K562 (cell line): ENCODE results near the gene PIP4K2A. TPM values are rescaled to one million over a fixed set of nuclear protein-coding genes. Genes with fewer than 3 reads are reported as not detected.

ENCODE experiments used
- ATAC-seq: fragments of 200-7000 bp; cut with Tn5 transposase; 3 replicates; pipeline ENCODE4 v1.9.1; 2020; ENCODE audit warnings: moderate library complexity
- BruUV-seq: library from RNA; stranded (reverse); fragments of 400-500 nt; replicated peaks from 2 replicates; lab custom pipeline; 2021; lab: Mats Ljungman, UMichigan
- CTCF ChIA-PET: fragments of 300-600 bp; formaldehyde crosslinking; extraction: SDS; loops from one replicate; lab custom pipeline; 2021; ENCODE audit warnings: low intra/inter-chr PET ratio; lab: Yijun Ruan, JAX
- POLR2A ChIA-PET: fragments of 300-600, 350-650 bp; sonication (Branson Sonifier 250); formaldehyde crosslinking; extraction: SDS; loops from one replicate; lab custom pipeline; 2021; ENCODE audit warnings: antibody characterized with exemption, inconsistent platforms; lab: Yijun Ruan, JAX
- DNase-seq, 4 experiments: peaks; one replicate each; pipeline versions ENCODE4 v3.0.0 to v3.0.0-alpha.2; 2011 to 2018; ENCODE audit warnings: low spot score in 3 of 4, mixed read lengths in 3 of 4; ENCODE audit errors: extremely low read depth in 1 of 4
- FAIRE-seq: peaks from 2 replicates; lab custom pipeline; 2011; peaks lifted over from hg19 to GRCh38; lab: Jason Lieb, UNC
- H2AFZ ChIP-seq: 2 replicates; pipeline ENCODE4 v1.6.0; 2011; ENCODE audit warnings: low read depth, low read length, control low read depth, inconsistent platforms
- H3K27ac ChIP-seq: fragments of 200-600 bp; 3 replicates; pipeline ENCODE4 v1.8.0; 2011; ENCODE audit warnings: low read depth, mild to moderate bottlenecking, control low read depth, inconsistent platforms, low read length, moderate library complexity, mixed read lengths; ENCODE audit errors: extremely low read depth
- H3K27me3 ChIP-seq, 2 experiments: fragments of 300-600 bp in 1 of 2; 2 replicates in 1 of 2; 3 replicates in 1 of 2; pipeline versions ENCODE4 v1.6.0 to v1.8.0; 2011; ENCODE audit warnings: inconsistent platforms in 2 of 2, low read length in 2 of 2, mild to moderate bottlenecking in 1 of 2, mixed read lengths in 1 of 2, moderate library complexity in 1 of 2; ENCODE audit not compliant: control insufficient read depth in 2 of 2, insufficient read depth in 2 of 2
- H3K36me3 ChIP-seq: fragments of 300-600 bp; 3 replicates; pipeline ENCODE4 v1.8.0; 2011; ENCODE audit warnings: mild to moderate bottlenecking, low read length, inconsistent platforms; ENCODE audit not compliant: control insufficient read depth, insufficient read depth
- H3K4me1 ChIP-seq, 2 experiments: fragments of 200-600 bp in 1 of 2; replicated peaks in 1 of 2; 2 replicates in 1 of 2; 3 replicates in 1 of 2; pipeline versions ENCODE4 v1.5.1 to v1.8.0; 2011; ENCODE audit warnings: inconsistent platforms in 2 of 2, low read length in 2 of 2, mild to moderate bottlenecking in 1 of 2, mixed read lengths in 1 of 2, moderate library complexity in 1 of 2; ENCODE audit not compliant: control insufficient read depth in 2 of 2, insufficient read depth in 2 of 2
- H3K4me2 ChIP-seq: 2 replicates; pipeline ENCODE4 v1.6.1; 2011; ENCODE audit warnings: low read length, control low read depth, inconsistent platforms, mixed read lengths; ENCODE audit not compliant: insufficient read depth
- H3K4me3 ChIP-seq: fragments of 200-600 bp; sonication (generic), shearing (Covaris generic); 2 replicates; pipeline ENCODE4 v1.5.1; 2016; ENCODE audit warnings: control low read depth, inconsistent platforms
- H3K79me2 ChIP-seq: fragments of 200-600 bp; 3 replicates; pipeline ENCODE4 v1.8.0; 2011; ENCODE audit warnings: low read length, inconsistent platforms; ENCODE audit not compliant: control insufficient read depth, insufficient read depth
- H3K9ac ChIP-seq, 2 experiments: 2 replicates each; pipeline versions ENCODE4 v1.6.0 to v1.6.1; 2011; ENCODE audit warnings: low read depth in 2 of 2, low read length in 2 of 2, control low read depth in 1 of 2, inconsistent platforms in 1 of 2, mild to moderate bottlenecking in 1 of 2, mixed read lengths in 1 of 2; ENCODE audit not compliant: insufficient read depth in 1 of 2
- H3K9me1 ChIP-seq: one replicate; pipeline ENCODE4 v1.6.0; 2011; ENCODE audit warnings: inconsistent platforms, mild to moderate bottlenecking, low read length, moderate library complexity; ENCODE audit not compliant: control insufficient read depth, insufficient read depth
- H3K9me3 ChIP-seq: replicated peaks from 2 replicates; pipeline ENCODE4 v1.5.1; 2011; ENCODE audit warnings: low read depth, low read length, inconsistent platforms; ENCODE audit not compliant: control insufficient read depth, insufficient read depth
- H4K20me1 ChIP-seq: replicated peaks from 2 replicates; pipeline ENCODE4 v1.6.1; 2011; ENCODE audit warnings: low read length, inconsistent platforms, mixed read lengths; ENCODE audit not compliant: control insufficient read depth, insufficient read depth
- HOXB6 ChIP-seq: fragments of 250-450 bp; sonication (Bioruptor Pico); IDR thresholded peaks from 2 replicates; pipeline ENCODE4 v1.5.1; 2022; ENCODE audit warnings: mild to moderate bottlenecking, borderline replicate concordance
- KAT7 ChIP-seq: sonication (generic); formaldehyde crosslinking; IDR thresholded peaks from 2 replicates; pipeline ENCODE4 v1.8.0; 2022; ENCODE audit warnings: missing genetic modification reagents, mild to moderate bottlenecking, borderline replicate concordance
- RCOR1 ChIP-seq, 2 experiments: IDR thresholded peaks; 2 replicates each; pipeline ENCODE4 v1.6.1; 2012; ENCODE audit warnings: low read depth in 2 of 2, low read length in 2 of 2, borderline replicate concordance in 1 of 2, improper control_type of control experiment in 1 of 2
- ZBTB40 ChIP-seq, 2 experiments: fragments of 450-650 bp in 1 of 2; sonication (generic) in 1 of 2; formaldehyde crosslinking in 1 of 2; IDR thresholded peaks; 2 replicates each; pipeline versions ENCODE4 v1.7.1 to v1.9.0; 2016 to 2022; ENCODE audit warnings: inconsistent platforms in 1 of 2, mild to moderate bottlenecking in 1 of 2, missing genetic modification reagents in 1 of 2
- WGBS: fragments of 100-300 bp; shearing (Covaris generic); methylation state at CpG from one replicate; pipeline ENCODE4 v1.1.6; 2016; ENCODE audit warnings: low coverage, mixed read lengths; ENCODE audit not compliant: insufficient coverage; ENCODE audit errors: missing lambda C conversion rate; 5-methylcytosine and 5-hydroxymethylcytosine counted together
- in situ Hi-C: fragments of 300-500 bp; cut with MboI; formaldehyde crosslinking; loops from 4 replicates; pipeline ENCODE4 v1.15.0; 2018; ENCODE audit warnings: inconsistent platforms, mixed read lengths
- intact Hi-C: fragments of 100-400 bp; cut with micrococcal nuclease; formaldehyde crosslinking; loops from 2 replicates; pipeline ENCODE4 v1.14.2; 2022
- polyA plus RNA-seq, 8 experiments: library from polyadenylated mRNA; depleted of rRNA in 4 of 8; stranded (reverse) in 5 of 8; unstranded in 3 of 8; fragments of >200 nt; fragmentation: Nextera tagmentation in 2 of 8; fragmentation: Illumina TruSeq in 1 of 8; extraction: Ambion mirVana in 2 of 8; extraction: Trizol in 1 of 8; gene quantifications; 2 replicates each; pipeline versions ENCODE4 v1.2.1 to v1.2.3, GENCODE V29; 2011 to 2014; ENCODE audit warnings: inconsistent platforms in 1 of 8, missing spikeins in 1 of 8
- total RNA-seq, 7 experiments: library from RNA; depleted of rRNA in 6 of 7; stranded (reverse); fragments of >200 nt in 6 of 7; fragmentation: Illumina TruSeq in 2 of 7; extraction: Trizol in 2 of 7; gene quantifications; 2 replicates each; pipeline versions ENCODE4 v1.2.1 to v1.2.3, GENCODE V29; 2011 to 2021; ENCODE audit warnings: low replicate concordance in 1 of 7
- TF ChIP-seq, protein P1 (sequence below): fragments of 450-650 bp; IDR thresholded peaks from 2 replicates; pipeline ENCODE4 v1.6.1; 2018; ENCODE audit not compliant: partially characterized antibody

PIP4K2A gene
- total and polyA plus RNA-seq, 9 of the 15 experiments (the other 6 are each of a cell fraction or from before 2014, with no cell fraction given), result 35.6 to 117 (median 71.9) TPM

- FAIRE-seq (no peak), ATAC-seq (0 out of 3 replicates have a peak, but pooled peaks have one; percentile 30), DNase-seq (peak in 1 of 4 experiments; percentile 33)
- BruUV-seq, result no TSS peak
- Histone ChIP-seq H3K4me2 (no peak overlapping the region), H3K9ac (no peak overlapping the region), H3K27me3 (peaks cover 0 to 4% of the 10 kb centered on the region in 2 experiments; a peak in 1 of 5 replicates), H3K9me3 (no peaks in the 10 kb centered on the region), H3K4me3 (no peak overlapping the region), H3K36me3 (no peaks in the 10 kb centered on the region), H3K79me2 (no peaks in the 10 kb centered on the region), H3K27ac (no peak overlapping the region), H3K4me1 (peaks cover 0 to 17% of the 10 kb centered on the region in 2 experiments; a peak in 2 of 5 replicates), H4K20me1 (no peaks in the 10 kb centered on the region), H3K9me1 (no peaks in the 10 kb centered on the region), H2AFZ (0 out of 2 replicates have a peak overlapping the region, but pooled peaks have one; percentile 51)
- intact Hi-C loops (no loop called here), in situ Hi-C loops (no loop called here)
- TF ChIP-seq, protein P1, sequence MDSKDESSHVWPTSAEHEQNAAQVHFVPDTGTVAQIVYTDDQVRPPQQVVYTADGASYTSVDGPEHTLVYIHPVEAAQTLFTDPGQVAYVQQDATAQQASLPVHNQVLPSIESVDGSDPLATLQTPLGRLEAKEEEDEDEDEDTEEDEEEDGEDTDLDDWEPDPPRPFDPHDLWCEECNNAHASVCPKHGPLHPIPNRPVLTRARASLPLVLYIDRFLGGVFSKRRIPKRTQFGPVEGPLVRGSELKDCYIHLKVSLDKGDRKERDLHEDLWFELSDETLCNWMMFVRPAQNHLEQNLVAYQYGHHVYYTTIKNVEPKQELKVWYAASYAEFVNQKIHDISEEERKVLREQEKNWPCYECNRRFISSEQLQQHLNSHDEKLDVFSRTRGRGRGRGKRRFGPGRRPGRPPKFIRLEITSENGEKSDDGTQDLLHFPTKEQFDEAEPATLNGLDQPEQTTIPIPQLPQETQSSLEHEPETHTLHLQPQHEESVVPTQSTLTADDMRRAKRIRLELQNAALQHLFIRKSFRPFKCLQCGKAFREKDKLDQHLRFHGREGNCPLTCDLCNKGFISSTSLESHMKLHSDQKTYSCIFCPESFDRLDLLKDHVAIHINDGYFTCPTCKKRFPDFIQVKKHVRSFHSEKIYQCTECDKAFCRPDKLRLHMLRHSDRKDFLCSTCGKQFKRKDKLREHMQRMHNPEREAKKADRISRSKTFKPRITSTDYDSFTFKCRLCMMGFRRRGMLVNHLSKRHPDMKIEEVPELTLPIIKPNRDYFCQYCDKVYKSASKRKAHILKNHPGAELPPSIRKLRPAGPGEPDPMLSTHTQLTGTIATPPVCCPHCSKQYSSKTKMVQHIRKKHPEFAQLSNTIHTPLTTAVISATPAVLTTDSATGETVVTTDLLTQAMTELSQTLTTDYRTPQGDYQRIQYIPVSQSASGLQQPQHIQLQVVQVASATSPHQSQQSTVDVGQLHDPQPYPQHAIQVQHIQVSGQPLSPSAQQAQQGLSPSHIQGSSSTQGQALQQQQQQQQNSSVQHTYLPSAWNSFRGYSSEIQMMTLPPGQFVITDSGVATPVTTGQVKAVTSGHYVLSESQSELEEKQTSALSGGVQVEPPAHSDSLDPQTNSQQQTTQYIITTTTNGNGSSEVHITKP, result peak; percentile 55
- TF ChIP-seq RCOR1 (IDR thresholded peaks at IDR 0.05; ENCODE audit: borderline replicate concordance in 1 of 2, low read depth in 2 of 2, low read length in 2 of 2) (peak in 1 of 2 experiments; percentile 30; a peak in 1 of 4 replicates), KAT7 (no peak), HOXB6 (CRISPR knock-in tag) (no peak), ZBTB40 (IDR thresholded peaks at IDR 0.05) (peak; percentile 82), ZBTB40 (CRISPR knock-in tag; IDR thresholded peaks at IDR 0.05) (no peak)
- ChIA-PET CTCF (no interaction called here), POLR2A (interaction anchor here (0.6 kb wide), 1 partner anchor 121 kb away, joined by 3 read pairs; no protein-coding TSS in a partner anchor)
- 19% methylated on average over 3 of the region's 3 CpGs for WGBS
Measured at GRCh38 chr10:22494007-22494406, 220.4 kb downstream of the PIP4K2A start.
